ENCODE measurements around the gene NCOA3.
A peak's percentile ranks its signal among the peaks of the same experiment; 100 is the strongest.

NCOA3 gene

GRCh38 chr20:47687095-47687987 is 185.7 kb downstream of the NCOA3 start:
- no peak for DNase-seq

DNA sequence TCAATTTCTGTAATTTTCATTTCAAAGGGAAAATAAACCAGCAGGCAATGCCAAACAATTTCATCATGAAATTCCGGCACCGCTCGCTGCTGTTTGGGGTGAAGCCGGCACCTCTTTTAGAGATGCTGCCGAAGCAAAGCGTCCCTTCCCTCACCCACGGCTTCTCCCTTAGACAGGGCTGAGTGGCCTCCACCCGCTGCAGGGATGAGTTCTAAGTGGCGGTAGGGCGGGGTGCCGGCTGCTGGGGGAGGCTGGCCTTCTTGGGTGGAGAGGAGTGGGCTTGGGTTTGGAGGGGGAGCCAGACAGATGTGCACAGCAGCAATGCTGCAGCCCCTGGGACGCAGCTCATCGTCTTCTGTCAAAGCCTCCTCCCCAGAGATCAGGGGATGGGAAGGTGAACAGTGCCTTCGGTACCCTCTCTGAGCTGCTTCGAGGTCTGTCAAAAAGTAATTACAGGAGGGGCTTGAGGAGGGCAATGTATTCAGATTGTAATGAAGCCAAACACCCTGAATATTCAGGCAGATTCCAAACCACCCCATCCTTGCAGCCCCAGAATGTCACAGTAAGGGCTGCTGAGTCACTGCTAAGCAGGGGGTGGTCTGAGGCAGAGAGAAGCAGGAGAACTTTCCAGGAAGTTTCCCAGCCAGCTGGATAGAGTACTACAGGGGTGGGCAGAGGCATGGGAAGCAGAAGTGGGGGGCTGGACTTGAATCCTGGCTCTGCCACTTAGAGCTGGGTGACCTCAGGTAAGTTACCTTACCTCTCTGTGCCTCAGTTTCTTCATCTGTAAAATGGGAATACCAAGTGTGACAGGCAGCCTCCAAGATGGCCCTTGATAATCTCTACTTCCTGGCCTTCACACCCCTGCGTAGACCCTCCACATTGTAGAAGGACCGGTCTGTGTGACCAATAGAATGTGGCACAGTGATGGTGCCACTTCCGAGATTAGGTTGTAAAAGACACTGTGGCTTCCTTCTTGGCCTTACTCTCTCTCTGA is 187.0 kb downstream of the NCOA3 start:
- no peak for DNase-seq

DNA sequence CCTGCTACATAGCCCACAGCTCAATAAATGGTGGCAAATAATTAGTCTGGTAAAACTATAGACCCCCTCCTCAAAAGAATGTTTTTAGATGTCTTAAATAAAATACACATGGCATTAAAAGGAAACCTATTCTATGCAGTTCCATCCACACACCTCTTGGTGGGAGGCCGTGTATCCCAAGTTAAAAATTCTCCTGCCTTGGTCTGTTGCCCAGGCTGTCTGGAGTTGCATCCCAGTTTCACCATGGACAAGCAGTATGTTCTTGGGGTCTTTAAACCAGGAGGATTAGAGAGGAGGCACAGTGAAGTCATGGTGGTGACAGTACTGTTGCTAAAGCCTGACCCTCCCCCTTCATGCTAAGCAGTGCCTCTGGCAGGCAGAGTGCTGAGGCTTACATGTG is 188.0 kb downstream of the NCOA3 start:
- no peak for DNase-seq

GRCh38 chr20:47691625-47692024 is 189.9 kb downstream of the NCOA3 start:
- peak; percentile 23 for DNase-seq

- DNase-seq, result no peak
Observed at GRCh38 chr20:47694021-47694818, 192.5 kb downstream of the NCOA3 start.

GRCh38 chr20:47696856-47697255 is 195.2 kb downstream of the NCOA3 start:
- DNase-seq, result no peak

- no peak for DNase-seq
Observed at GRCh38 chr20:47698142-47698541, 196.5 kb downstream of the NCOA3 start.

- DNase-seq, result no peak
Observed at GRCh38 chr20:47699818-47700217, 198.1 kb downstream of the NCOA3 start.

DNA sequence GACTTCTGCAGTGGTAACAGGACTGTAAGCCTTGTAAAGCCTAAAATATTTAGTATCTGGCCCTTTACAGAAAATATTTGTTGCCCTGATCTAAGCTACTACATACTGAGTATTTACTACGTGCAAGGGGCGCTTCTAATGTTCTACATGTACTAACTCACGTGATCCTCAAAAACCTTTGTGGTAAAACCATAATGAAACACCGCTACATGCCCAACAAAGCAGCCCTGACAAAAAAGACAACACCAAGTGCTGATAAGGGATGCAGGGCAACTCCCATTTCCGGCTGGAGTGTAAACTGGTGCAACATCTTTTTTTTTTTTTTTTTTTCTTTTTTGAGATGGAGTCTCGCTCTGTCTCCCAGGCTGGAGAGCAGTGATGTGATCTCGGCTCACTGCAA is 198.6 kb downstream of the NCOA3 start:
- peak; percentile 9 for DNase-seq

DNA sequence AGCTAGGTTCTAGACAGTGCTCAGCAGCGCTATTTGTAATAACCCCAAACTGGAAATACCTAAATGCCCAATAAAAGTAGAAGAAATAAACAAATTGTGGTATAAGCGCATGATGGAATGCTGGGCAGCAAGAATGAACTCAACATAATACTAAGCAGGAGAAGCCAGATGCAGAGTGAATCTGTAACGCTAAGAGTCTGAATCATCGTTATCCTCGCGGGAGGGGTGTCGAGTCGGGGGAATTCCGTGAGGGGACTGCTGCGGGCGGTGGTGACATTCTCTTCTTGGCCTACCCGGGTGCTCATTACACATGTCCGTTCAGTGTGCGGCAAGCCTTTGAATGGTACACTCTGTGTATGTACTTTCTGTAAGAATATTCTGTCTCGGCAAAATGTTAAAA is 199.9 kb downstream of the NCOA3 start:
- no peak for DNase-seq

DNA sequence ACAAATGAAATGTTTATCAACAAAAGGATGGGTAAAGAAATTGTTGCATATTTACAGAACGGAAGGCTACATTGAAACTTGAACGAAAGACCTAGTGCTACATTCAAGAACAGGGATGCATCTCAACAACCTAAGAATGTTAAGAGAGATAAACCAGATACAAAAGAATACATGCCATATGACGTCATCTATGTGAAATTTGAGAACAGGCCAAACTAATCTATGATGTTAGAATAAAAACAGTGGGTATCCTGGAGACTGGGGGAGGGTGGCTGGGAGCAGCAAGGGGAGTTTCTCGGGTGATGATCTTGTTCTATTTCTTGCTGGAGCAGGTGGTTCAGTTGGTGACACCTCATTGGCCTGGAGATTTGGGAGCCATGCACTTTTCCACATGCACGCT is 202.1 kb downstream of the NCOA3 start:
- no peak for DNase-seq

DNA sequence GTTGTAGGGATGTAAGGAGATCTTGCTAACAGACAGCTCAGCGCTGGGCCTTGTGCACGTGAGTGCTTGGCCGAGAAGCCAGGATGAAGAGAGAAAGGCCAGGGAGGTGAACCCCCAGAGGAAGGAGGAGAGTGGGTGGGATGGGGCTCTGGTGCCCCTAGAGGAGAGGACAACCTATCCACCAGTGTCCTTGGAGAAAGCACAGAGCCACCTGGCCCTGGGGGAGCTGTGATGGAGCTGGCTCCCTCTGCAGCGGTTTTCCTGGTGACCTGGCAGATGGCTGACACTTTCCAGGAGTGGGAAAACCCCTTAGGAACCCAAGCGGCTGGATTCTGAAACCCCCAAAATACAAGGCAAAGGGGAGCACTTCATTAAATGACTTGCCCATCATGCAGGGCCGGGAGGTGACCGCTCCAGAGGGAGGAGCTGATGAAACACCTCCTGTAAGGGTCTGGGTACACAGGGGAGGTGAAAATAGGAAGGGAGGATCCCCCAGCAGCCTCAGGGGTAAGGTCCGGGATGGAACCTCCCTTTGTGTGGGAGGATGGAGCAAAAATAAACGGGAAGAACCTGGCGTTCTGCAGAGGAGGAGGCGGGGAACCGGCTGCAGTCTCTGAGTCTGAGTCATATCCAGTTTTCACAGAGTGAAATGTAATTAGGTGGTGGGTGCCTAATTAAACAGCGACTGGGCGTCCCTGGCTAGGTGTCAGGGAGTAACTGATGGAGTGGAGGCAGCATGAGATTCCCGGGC is 203.2 kb downstream of the NCOA3 start:
- DNase-seq, result no peak

- no peak for DNase-seq
Observed at GRCh38 chr20:47705497-47705856, 203.8 kb downstream of the NCOA3 start.

DNA sequence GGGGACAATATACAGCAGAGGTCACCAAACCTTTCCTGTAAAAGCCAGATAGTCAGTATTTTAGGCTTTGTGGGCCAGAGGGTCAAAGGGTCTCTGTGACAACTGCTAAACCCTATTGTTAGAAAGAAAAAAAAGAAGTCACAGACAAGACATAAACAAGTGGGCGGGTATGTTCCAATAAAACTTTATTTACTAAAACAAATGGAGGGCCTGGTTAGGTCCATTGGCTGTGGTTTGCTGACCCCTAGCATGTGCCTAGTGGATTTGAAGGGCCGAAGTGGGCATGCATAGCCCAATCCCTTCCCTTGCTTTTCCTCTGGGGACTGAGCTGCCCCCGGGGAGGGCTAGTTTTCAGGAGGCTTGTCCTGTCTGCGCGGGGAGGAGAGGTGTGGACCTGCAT is 204.7 kb downstream of the NCOA3 start:
- DNase-seq, result no peak

Data from hematopoietic multipotent progenitor cell treated with erythropoietin and hydrocortisone succinate and interleukin-3 and kit ligand, for 6 days (in vitro differentiated cells).